Ishikawa (cell line): ENCODE results near the gene MLYCD.

Source experiments
- CEBPB ChIP-seq: IDR thresholded peaks from 2 replicates; pipeline ENCODE4 v1.6.1; 2012
- CREB1 ChIP-seq: IDR thresholded peaks from 2 replicates; pipeline ENCODE4 v1.6.1; 2012; ENCODE audit warnings: low read depth
- EGR1 ChIP-seq: IDR thresholded peaks from 2 replicates; pipeline ENCODE4 v1.6.1; 2012
- EP300 ChIP-seq: IDR thresholded peaks from 2 replicates; pipeline ENCODE4 v1.6.1; 2012; ENCODE audit warnings: borderline replicate concordance
- FOXM1 ChIP-seq: IDR thresholded peaks from 2 replicates; pipeline ENCODE4 v1.6.1; 2012; ENCODE audit warnings: low read depth, borderline replicate concordance
- NFIC ChIP-seq: IDR thresholded peaks from 2 replicates; pipeline ENCODE4 v1.6.1; 2012
- RAD21 ChIP-seq: IDR thresholded peaks from 2 replicates; pipeline ENCODE4 v1.6.1; 2012; ENCODE audit warnings: low read depth
- TAF1 ChIP-seq: IDR thresholded peaks from 2 replicates; pipeline ENCODE4 v1.6.1; 2012; ENCODE audit warnings: low read depth, mild to moderate bottlenecking
- TCF12 ChIP-seq: IDR thresholded peaks from 2 replicates; pipeline ENCODE4 v1.6.1; 2012; ENCODE audit warnings: low read depth
- TEAD4 ChIP-seq: IDR thresholded peaks from 2 replicates; pipeline ENCODE4 v1.6.1; 2012
- YY1 ChIP-seq: IDR thresholded peaks from 2 replicates; pipeline ENCODE4 v1.6.1; 2012; ENCODE audit warnings: low read depth
- ZBTB7A ChIP-seq: IDR thresholded peaks from 2 replicates; pipeline ENCODE4 v1.6.1; 2012; ENCODE audit warnings: low read depth
- TF ChIP-seq, protein P1 (sequence below): IDR thresholded peaks from 2 replicates; pipeline ENCODE4 v1.6.1; 2012; ENCODE audit warnings: low read depth, mild to moderate bottlenecking
- TF ChIP-seq, protein P2 (sequence below): IDR thresholded peaks from 2 replicates; pipeline ENCODE4 v1.6.1; 2012
- TF ChIP-seq, protein P3 (sequence below): IDR thresholded peaks from 2 replicates; pipeline ENCODE4 v1.6.1; 2012

MLYCD gene

DNA sequence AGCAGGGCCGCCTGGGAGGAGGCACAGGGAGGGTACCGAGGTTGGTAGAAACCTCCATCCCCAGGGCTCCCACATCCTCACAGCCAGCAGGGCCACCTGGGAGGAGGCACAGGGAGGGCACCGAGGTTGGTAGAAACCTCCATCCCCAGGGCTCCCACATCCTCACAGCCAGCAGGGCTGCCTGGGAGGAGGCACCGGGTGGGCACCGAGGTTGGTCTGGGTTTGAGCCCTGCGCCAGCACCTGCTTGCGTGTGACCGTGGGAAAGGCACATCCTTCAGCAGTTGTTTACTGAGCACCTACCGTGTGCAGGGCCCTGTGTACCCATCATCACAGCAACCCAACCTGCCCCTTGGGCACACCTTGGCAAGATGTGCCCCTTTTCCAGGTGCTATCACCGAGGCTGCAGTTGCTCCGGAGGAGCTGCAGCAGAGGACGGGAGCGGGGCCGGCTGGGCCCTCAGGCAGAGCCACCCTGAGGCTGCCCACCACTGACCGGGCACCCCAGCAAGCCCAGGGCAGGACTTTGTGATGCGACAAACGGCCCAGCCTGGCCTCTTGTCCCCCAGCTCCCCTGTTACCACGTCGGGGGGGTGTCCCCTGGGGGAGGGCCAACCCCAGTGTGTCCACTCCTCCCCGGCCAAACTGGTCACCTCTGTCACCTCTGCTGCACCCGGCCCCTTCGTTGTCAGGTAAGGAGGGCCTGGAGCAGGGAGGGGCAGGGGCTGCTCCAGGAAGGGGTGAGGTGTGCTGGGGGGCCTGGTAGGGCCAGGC, 32.0 kb downstream of the MLYCD start:
- TF ChIP-seq, protein P1, sequence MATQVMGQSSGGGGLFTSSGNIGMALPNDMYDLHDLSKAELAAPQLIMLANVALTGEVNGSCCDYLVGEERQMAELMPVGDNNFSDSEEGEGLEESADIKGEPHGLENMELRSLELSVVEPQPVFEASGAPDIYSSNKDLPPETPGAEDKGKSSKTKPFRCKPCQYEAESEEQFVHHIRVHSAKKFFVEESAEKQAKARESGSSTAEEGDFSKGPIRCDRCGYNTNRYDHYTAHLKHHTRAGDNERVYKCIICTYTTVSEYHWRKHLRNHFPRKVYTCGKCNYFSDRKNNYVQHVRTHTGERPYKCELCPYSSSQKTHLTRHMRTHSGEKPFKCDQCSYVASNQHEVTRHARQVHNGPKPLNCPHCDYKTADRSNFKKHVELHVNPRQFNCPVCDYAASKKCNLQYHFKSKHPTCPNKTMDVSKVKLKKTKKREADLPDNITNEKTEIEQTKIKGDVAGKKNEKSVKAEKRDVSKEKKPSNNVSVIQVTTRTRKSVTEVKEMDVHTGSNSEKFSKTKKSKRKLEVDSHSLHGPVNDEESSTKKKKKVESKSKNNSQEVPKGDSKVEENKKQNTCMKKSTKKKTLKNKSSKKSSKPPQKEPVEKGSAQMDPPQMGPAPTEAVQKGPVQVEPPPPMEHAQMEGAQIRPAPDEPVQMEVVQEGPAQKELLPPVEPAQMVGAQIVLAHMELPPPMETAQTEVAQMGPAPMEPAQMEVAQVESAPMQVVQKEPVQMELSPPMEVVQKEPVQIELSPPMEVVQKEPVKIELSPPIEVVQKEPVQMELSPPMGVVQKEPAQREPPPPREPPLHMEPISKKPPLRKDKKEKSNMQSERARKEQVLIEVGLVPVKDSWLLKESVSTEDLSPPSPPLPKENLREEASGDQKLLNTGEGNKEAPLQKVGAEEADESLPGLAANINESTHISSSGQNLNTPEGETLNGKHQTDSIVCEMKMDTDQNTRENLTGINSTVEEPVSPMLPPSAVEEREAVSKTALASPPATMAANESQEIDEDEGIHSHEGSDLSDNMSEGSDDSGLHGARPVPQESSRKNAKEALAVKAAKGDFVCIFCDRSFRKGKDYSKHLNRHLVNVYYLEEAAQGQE: no peak
- TF ChIP-seq TAF1 (no peak), CEBPB (no peak), EP300 (no peak)

DNA sequence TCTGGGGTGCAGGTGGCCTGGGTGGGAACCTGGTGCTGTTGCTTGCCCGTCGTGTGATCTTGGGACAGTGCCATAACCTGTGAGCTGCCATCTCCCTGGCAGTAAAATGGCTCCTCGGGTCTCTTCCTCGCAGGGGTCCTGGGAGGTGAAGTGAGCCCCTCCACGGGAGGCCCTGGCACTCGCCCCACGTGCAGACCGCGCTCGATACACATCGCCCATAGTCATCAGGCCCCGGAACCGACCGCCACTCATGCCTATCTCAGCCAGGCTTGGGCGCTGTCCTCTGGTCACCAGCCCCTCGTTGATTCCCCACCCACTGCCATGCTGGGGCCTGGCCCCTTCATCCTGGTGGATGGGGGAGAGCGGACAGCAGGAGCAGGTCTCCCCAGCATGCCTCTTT, 32.6 kb downstream of the MLYCD start:
- TF ChIP-seq ZBTB7A (no peak), CEBPB (no peak), EGR1 (no peak), FOXM1 (no peak), TEAD4 (no peak), TCF12 (no peak), TAF1 (no peak), RAD21 (no peak), NFIC (no peak), EP300 (no peak)
- TF ChIP-seq, protein P2, sequence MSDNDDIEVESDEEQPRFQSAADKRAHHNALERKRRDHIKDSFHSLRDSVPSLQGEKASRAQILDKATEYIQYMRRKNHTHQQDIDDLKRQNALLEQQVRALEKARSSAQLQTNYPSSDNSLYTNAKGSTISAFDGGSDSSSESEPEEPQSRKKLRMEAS: no peak
- TF ChIP-seq, protein P1: no peak
- TF ChIP-seq, protein P3, sequence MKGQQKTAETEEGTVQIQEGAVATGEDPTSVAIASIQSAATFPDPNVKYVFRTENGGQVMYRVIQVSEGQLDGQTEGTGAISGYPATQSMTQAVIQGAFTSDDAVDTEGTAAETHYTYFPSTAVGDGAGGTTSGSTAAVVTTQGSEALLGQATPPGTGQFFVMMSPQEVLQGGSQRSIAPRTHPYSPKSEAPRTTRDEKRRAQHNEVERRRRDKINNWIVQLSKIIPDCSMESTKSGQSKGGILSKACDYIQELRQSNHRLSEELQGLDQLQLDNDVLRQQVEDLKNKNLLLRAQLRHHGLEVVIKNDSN: no peak

DNA sequence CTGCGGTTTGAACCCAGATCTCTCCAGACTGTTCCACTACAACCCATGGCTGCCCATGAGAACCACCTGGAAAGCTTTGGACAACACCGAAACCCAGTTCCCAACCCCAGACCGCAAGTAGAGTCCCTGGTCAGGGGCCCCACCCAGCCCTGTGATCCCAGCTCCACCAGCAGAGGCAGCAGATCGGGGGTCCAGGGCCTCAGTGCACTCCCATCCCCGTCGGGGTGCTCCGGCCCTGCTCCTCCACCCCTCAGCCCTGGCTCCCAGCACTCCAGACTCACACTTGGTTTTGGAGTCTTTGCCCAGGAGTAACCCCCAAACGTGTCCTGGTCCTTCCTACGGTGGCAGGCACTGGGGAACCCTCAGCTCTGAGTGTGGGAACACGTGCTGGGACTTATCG, 33.4 kb downstream of the MLYCD start:
- TF ChIP-seq NFIC: no peak
- TF ChIP-seq, protein P3: no peak
- TF ChIP-seq EP300: no peak
- no peak for TF ChIP-seq CEBPB
- no peak for TF ChIP-seq TEAD4
- TF ChIP-seq CREB1: no peak
- TF ChIP-seq, protein P1: no peak
- no peak for TF ChIP-seq YY1
- TF ChIP-seq RAD21: no peak
- no peak for TF ChIP-seq EGR1
- TF ChIP-seq ZBTB7A: no peak
- TF ChIP-seq, protein P2: no peak
- no peak for TF ChIP-seq TAF1
- TF ChIP-seq TCF12: no peak
- no peak for TF ChIP-seq FOXM1

DNA sequence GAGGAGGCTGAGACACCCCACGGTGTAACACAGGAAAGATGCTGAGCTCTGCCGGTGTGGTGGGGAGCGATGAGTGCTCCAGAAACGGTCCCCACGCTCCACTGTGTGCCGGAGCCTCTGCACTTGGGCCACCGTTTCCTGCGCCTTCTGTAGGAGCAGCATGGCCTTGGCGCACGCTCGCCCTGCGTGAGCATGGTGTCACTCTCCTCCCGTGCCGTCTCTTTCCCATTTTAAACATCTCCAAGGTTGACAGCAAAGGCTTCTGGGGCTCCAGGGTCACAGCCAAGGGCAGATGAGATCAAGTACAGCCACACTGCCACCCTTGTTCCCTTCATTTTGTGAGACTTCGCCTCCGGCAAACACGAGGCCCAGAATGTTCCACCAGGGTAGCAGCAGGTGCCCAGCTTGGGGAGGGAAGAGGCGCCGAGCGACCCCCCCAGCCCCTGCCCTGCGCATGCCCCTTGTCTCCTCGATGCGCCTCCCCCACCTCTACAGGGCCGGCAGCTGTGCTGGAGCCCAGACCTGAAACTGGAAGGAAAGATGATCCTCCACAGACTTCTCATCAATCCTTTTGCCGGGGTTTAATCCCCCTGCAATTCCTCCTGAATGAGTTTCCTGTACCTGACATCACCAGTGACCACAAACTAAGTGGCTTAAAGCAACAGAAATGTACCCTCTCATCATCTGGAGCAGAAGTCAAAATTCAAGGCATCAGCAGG, 34.2 kb downstream of the MLYCD start:
- TF ChIP-seq EGR1: no peak
- TF ChIP-seq, protein P2: no peak
